SJCRH30 (cell line): ENCODE data around the gene CLDN20. TPM values are rescaled to one million over a fixed set of nuclear protein-coding genes. Genes with fewer than 3 reads are reported as not detected.
"Not testable (repeated sequence)": the region's sequence is repeated elsewhere in the genome, so short reads cannot be mapped to it uniquely, and the experiment has no call there.

ENCODE experiments used
- DNase-seq, 2 experiments: peaks; one replicate each; pipeline ENCODE4 v3.0.0-alpha.2; 2015 to 2020
- H3K27ac ChIP-seq: fragments of 250-450 bp; sonication (Bioruptor Pico); 2 replicates; pipeline ENCODE4 v1.5.1; 2020; ENCODE audit warnings: mild to moderate bottlenecking, moderate library complexity
- H3K27me3 ChIP-seq: fragments of 250-450 bp; sonication (Bioruptor Pico); 2 replicates; pipeline ENCODE4 v1.5.1; 2020; ENCODE audit warnings: mild to moderate bottlenecking, moderate library complexity
- H3K36me3 ChIP-seq: fragments of 250-450 bp; sonication (Bioruptor Pico); 2 replicates; pipeline ENCODE4 v1.5.1; 2020; ENCODE audit warnings: mild to moderate bottlenecking, moderate library complexity
- H3K4me1 ChIP-seq: fragments of 250-450 bp; sonication (Bioruptor Pico); 2 replicates; pipeline ENCODE4 v1.5.1; 2020; ENCODE audit warnings: mild to moderate bottlenecking, moderate library complexity
- H3K4me3 ChIP-seq: fragments of 250-450 bp; sonication (Bioruptor Pico); 2 replicates; pipeline ENCODE4 v1.5.1; 2020; ENCODE audit warnings: mild to moderate bottlenecking, moderate library complexity
- H3K9me3 ChIP-seq: fragments of 250-450 bp; sonication (Bioruptor Pico); replicated peaks from 2 replicates; pipeline ENCODE4 v1.5.1; 2020; ENCODE audit warnings: mild to moderate bottlenecking, moderate library complexity
- total RNA-seq: library from RNA; depleted of rRNA; stranded (reverse); fragments of >200 nt; shearing (Covaris generic); gene quantifications from 2 replicates; pipeline ENCODE4 v1.2.3, GENCODE V29; 2014

CLDN20 gene
- total RNA-seq, 1 experiment from 2014 or later = not detected

GRCh38 chr6:155297669-155298068 lies 33.9 kb downstream of the CLDN20 start:
- Histone ChIP-seq H3K9me3 (no peaks in the 10 kb centered on the region), H3K27ac (no peak overlapping the region), H3K27me3 (no peaks in the 10 kb centered on the region), H3K4me3 (no peak overlapping the region), H3K4me1 (no peaks in the 10 kb centered on the region), H3K36me3 (peaks cover 16% of the 10 kb centered on the region)
- DNase-seq = no peak

DNA sequence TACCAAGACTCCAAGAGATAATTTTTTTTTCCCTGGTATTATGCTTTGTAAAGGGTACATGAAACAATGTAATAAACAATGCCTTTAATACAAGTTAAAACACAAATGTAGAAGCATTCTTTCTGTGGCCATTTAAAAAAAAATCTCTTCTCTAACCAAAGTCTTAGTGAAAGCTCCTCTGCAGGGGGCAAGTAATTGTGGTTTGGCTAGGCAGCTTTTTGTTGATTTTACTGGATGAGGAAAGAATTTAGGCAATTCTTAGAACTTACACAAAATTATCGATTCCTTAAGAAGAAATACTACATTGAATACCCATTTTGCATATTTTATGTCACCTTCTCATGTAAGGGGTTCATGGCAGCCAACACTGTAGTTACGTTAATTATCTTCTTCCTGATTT lies 38.1 kb downstream of the CLDN20 start:
- Histone ChIP-seq H3K4me3 (no peak overlapping the region), H3K4me1 (no peaks in the 10 kb centered on the region)
- no peak for DNase-seq

GRCh38 chr6:155303361-155303870 lies 39.6 kb downstream of the CLDN20 start:
- Histone ChIP-seq H3K27me3 (no peaks in the 10 kb centered on the region), H3K27ac (no peak overlapping the region), H3K4me1 (no peaks in the 10 kb centered on the region), H3K36me3 (peaks cover 23% of the 10 kb centered on the region), H3K4me3 (no peak overlapping the region), H3K9me3 (no peaks in the 10 kb centered on the region)
- DNase-seq = no peak

More for the DNA sequence above, 38.1 kb downstream of the CLDN20 start:
- Histone ChIP-seq H3K27ac (no peak overlapping the region), H3K9me3 (no peaks in the 10 kb centered on the region), H3K36me3 (peaks cover 23% of the 10 kb centered on the region), H3K27me3 (no peaks in the 10 kb centered on the region)

DNA sequence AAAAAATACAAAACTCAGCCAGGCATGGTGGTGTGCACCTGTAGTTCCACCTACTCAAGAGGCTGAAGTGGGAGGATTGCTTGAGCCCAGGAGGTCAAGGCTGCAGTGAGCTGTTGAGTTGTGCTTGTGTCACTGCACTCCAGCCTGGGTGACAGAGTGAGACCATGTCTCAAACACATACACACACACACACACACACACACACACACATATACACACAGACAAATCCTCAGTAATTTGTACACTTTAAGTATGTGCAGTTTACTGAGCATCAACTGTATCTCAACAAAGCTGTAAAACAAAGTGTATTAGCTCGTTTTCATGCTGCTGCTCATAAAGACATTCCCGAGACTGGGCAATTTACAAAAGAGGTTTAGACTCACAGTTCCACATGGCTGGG lies 43.1 kb downstream of the CLDN20 start:
- Histone ChIP-seq H3K4me3 (no peak overlapping the region), H3K9me3 (no peaks in the 10 kb centered on the region), H3K27me3 (no peaks in the 10 kb centered on the region), H3K36me3 (peaks cover 25% of the 10 kb centered on the region), H3K27ac (no peak overlapping the region), H3K4me1 (no peaks in the 10 kb centered on the region)
- no peak for DNase-seq

DNA sequence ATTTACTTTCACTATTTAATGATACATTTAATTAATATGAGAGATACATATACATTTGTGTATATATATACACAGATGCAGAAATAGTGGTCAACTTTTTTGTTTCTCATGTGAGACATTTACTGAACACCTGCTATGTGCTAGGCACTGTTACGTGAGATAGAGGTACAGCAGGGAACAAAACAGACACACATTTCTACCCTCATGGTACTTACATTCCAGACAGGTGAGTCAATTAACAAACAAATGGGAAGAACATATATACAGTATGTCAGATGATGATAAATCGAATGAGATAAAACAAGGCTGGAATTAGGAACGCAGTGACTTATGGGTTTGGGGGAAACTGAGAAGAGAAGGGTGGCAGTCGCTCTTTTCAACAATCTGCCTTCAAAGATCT lies 45.3 kb downstream of the CLDN20 start:
- H3K36me3 ChIP-seq = peaks cover 25% of the 10 kb centered on the region
- H3K4me3 ChIP-seq = no peak overlapping the region
- DNase-seq = no peak
- H3K27ac ChIP-seq = no peak overlapping the region
- H3K4me1 ChIP-seq = no peaks in the 10 kb centered on the region
- no peaks in the 10 kb centered on the region for H3K9me3 ChIP-seq
- H3K27me3 ChIP-seq = no peaks in the 10 kb centered on the region

DNA sequence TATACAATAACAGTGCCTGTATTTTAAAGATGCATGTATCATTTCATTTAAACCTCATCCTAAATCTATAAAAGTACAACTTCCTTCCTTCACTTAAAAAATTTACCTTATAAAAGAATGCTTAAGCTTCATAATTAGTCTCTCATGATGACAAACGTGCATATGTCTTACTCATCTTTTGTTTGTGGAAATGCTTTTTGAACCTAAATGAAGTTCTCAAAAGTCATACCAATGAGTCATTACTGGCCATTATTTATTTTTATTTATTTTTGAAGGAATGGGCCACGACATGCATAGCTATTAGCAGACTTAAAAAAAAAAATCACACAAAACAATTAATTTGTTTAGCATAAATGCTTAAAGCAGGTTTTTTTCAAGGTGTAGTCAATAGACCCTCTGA lies 46.8 kb downstream of the CLDN20 start:
- Histone ChIP-seq H3K36me3 (peaks cover 19% of the 10 kb centered on the region), H3K27me3 (no peaks in the 10 kb centered on the region), H3K27ac (no peak overlapping the region), H3K4me3 (no peak overlapping the region), H3K9me3 (no peaks in the 10 kb centered on the region), H3K4me1 (peaks cover 3% of the 10 kb centered on the region; the same call in 1 of the 2 replicates)
- no peak for DNase-seq

- H3K27me3 ChIP-seq = no peaks in the 10 kb centered on the region
- H3K27ac ChIP-seq = no peak overlapping the region
- no peaks in the 10 kb centered on the region for H3K9me3 ChIP-seq
- peaks cover 5% of the 10 kb centered on the region for H3K4me1 ChIP-seq
- H3K4me3 ChIP-seq = no peak overlapping the region
- peaks cover 14% of the 10 kb centered on the region for H3K36me3 ChIP-seq
- DNase-seq = no peak
Measured at GRCh38 chr6:155311086-155311485, 47.3 kb downstream of the CLDN20 start.

DNA sequence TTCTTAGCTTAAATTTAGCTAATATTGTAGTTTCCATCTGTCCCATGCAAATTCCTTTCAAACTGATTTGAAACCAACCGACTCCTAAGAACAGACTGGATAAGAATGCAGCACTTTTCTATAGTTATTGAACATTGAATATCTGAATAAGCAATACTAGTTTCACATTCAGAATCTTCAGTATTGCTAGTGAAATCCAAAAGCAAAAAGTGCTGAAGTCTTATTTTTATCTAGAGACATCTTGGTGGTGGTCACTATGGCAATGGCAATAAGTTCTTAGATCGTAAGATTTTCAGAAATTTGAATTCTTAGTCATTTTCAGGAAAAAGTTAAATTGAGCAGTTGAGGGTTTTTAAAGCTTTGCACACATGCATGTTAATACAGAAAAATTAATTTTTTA lies 47.8 kb downstream of the CLDN20 start:
- H3K36me3 ChIP-seq = peaks cover 11% of the 10 kb centered on the region
- H3K4me1 ChIP-seq = peaks cover 5% of the 10 kb centered on the region
- no peak overlapping the region for H3K4me3 ChIP-seq
- DNase-seq = no peak
- no peak overlapping the region for H3K27ac ChIP-seq
- no peaks in the 10 kb centered on the region for H3K27me3 ChIP-seq
- H3K9me3 ChIP-seq = no peaks in the 10 kb centered on the region

GRCh38 chr6:155312950-155313349 lies 49.1 kb downstream of the CLDN20 start:
- H3K4me3 ChIP-seq, H3K36me3 ChIP-seq, H3K9me3 ChIP-seq, H3K27ac ChIP-seq, H3K27me3 ChIP-seq, H3K4me1 ChIP-seq, DNase-seq: not testable (repeated sequence)

DNA sequence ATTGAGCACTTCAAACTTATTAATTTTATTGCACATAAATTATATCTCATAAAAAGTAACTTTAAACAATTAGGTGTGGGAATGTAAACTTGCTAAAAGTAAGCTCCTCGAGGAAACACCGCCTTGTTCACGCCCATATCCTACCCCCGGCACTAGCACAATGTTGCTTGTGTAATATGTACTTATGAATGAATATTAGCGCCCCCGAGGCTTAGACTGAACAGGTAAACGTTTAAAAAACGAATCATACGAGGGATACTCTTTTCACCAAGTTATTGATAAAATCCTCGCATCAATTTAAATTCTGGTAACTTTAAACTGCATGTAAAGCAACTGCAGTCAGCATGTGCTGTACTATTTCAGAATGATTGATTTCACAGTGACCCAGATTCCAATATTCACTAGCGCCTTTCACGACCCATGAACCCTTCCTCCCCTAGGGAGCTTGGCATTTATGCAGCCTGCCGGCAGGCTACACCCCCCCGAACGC lies 49.8 kb downstream of the CLDN20 start:
- peak overlapping the region; percentile 46 for H3K27ac ChIP-seq
- peaks cover 7% of the 10 kb centered on the region for H3K36me3 ChIP-seq
- no peaks in the 10 kb centered on the region for H3K9me3 ChIP-seq
- H3K4me3 ChIP-seq = peak overlapping the region; percentile 76
- H3K27me3 ChIP-seq = no peaks in the 10 kb centered on the region
- H3K4me1 ChIP-seq = peaks cover 5% of the 10 kb centered on the region
- peak in 1 of 2 experiments; percentile 20 for DNase-seq

DNA sequence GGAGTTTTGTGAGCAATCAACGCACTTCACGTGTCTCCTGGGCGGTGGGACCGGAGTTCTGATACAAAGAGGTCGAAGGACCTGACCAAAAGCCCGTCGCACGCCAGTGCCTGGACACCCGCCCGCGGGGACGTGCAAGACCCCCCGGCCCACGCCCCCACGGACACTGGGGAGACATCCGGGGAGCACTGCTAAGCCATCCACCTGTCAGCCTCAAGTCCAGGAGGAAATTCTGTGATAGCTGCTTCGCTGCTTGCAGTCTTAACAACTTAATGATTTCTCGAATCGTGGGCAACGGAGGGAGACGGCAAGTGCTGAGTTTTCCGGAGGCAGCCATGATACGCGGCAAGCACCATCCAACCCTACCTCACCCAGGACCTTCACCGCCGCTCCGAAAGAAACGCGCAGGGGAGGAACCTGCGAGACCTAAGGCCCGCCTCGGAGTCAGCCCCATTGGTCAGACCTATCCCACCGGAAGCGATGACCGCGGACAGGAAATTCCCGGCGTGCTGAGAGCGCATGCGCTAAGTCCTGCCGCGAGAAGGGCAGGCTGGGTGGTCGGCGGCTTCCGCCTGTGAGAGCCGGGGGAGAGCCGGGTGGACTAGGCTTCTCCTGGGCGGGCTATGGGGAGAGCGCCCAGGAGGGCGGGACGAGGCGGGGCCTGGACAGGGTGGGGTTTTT lies 50.4 kb downstream of the CLDN20 start, which contains the start of gene TFB1M:
Gene TFB1M, minus strand, starts transcription at position 393 of the 681 bp plus-strand sequence. Its CDS starts 56 bp downstream, at position 337.
- DNase-seq = peak; percentile 98
- Histone ChIP-seq H3K36me3 (peaks cover under 1% of the 10 kb centered on the region; the same call in 1 of the 2 replicates), H3K4me1 (peaks cover 5% of the 10 kb centered on the region), H3K27ac (peak within 1 kb of the TSS; percentile 46), H3K27me3 (no peaks in the 10 kb centered on the region), H3K4me3 (peak within 1 kb of the TSS; percentile 76), H3K9me3 (no peaks in the 10 kb centered on the region)

DNA sequence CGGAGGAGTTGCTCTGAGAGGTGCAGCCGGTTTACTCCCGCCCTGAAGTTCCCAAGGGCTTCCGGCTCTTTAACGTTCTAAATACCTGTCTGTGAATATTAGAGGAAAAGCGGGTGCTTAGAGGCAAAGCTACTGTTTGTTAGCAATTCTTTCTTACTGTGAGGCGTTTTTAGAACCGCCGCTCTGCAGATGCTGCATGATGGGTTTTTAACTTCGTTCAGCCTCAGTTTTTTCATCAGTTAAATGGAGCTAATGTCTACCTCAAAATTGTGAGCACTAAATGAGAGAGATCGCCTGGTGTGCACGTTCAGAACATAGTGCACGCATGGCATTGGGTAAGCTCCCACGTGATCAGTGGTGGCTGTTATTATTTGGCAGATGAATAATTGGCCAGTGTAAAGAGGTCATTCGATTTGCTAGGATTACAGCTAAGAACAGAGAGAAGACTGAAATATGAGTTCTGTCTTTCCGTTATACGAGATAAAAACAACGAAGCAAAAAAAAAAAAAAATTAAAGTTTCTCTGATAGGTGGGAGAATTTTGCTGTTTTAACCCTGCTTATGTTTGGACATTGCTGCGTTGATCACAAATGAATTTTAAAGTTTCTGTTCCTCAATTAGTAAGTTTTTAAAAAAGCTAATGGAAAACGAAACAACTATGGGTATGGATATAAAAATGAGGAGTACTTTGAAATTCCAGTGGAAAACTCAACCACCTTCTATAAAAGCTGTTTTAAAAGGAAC lies 51.1 kb downstream of the CLDN20 start:
- H3K27ac ChIP-seq = peak overlapping the region; percentile 25; the same call in 1 of the 2 replicates
- peak; percentile 75 to 87 for DNase-seq
- H3K36me3 ChIP-seq = no peaks in the 10 kb centered on the region
- no peaks in the 10 kb centered on the region for H3K9me3 ChIP-seq
- H3K4me1 ChIP-seq = peaks cover 5% of the 10 kb centered on the region
- peak overlapping the region; percentile 76 for H3K4me3 ChIP-seq
- H3K27me3 ChIP-seq = no peaks in the 10 kb centered on the region

GRCh38 chr6:155315516-155315871 lies 51.7 kb downstream of the CLDN20 start:
- Histone ChIP-seq H3K4me1 (peaks cover 5% of the 10 kb centered on the region), H3K36me3 (no peaks in the 10 kb centered on the region), H3K27me3 (no peaks in the 10 kb centered on the region), H3K27ac (peak overlapping the region; percentile 25; the same call in 1 of the 2 replicates), H3K9me3 (no peaks in the 10 kb centered on the region), H3K4me3 (peak overlapping the region; percentile 76)
- DNase-seq = peak in 1 of 2 experiments; percentile 9

DNA sequence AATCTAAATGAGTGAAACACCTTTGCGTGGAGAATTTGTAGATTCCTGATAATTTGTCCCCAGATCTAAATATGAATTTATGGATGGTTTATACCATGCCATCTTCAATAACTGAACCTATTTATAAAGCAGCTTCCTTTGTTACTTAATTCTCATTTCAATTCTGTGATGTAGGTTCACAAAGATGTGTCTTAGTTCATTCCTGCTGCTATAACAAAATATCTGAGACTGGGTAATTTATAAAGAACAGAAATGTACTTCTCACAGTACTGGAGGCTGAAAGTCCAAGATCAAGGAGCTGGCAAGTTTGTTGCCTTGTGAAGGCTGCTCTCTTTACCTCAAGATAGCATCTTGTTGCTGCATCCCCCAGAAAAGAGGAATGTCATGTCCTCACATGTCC lies 52.6 kb downstream of the CLDN20 start:
- Histone ChIP-seq H3K27ac (no peak overlapping the region), H3K27me3 (no peaks in the 10 kb centered on the region), H3K4me3 (no peak overlapping the region), H3K4me1 (peaks cover 5% of the 10 kb centered on the region), H3K9me3 (no peaks in the 10 kb centered on the region), H3K36me3 (no peaks in the 10 kb centered on the region)
- DNase-seq = no peak

- Histone ChIP-seq H3K4me3 (no peak overlapping the region), H3K9me3 (no peaks in the 10 kb centered on the region), H3K27ac (no peak overlapping the region), H3K4me1 (peaks cover 5% of the 10 kb centered on the region), H3K27me3 (no peaks in the 10 kb centered on the region), H3K36me3 (no peaks in the 10 kb centered on the region)
- peak in 1 of 2 experiments; percentile 9 for DNase-seq
Measured at GRCh38 chr6:155317186-155317585, 53.4 kb downstream of the CLDN20 start.
